ENCODE data around the gene IL6ST.
"Not testable (repeated sequence)": the region's sequence is repeated elsewhere in the genome, so short reads cannot be mapped to it uniquely, and the experiment has no call there.

GRCh38 chr5:56029871-56030630, 35.3 kb upstream of the IL6ST start:
- not testable (repeated sequence) for TF ChIP-seq POLR2A (IDR thresholded peaks at IDR 0.05)
- TF ChIP-seq, protein P1, sequence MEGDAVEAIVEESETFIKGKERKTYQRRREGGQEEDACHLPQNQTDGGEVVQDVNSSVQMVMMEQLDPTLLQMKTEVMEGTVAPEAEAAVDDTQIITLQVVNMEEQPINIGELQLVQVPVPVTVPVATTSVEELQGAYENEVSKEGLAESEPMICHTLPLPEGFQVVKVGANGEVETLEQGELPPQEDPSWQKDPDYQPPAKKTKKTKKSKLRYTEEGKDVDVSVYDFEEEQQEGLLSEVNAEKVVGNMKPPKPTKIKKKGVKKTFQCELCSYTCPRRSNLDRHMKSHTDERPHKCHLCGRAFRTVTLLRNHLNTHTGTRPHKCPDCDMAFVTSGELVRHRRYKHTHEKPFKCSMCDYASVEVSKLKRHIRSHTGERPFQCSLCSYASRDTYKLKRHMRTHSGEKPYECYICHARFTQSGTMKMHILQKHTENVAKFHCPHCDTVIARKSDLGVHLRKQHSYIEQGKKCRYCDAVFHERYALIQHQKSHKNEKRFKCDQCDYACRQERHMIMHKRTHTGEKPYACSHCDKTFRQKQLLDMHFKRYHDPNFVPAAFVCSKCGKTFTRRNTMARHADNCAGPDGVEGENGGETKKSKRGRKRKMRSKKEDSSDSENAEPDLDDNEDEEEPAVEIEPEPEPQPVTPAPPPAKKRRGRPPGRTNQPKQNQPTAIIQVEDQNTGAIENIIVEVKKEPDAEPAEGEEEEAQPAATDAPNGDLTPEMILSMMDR (IDR thresholded peaks at IDR 0.05): not testable (repeated sequence)

All from adrenal gland (tissue), 5 donors.